G401 (cell line): ENCODE measurements around the gene MMD. TPM values are rescaled to one million over a fixed set of nuclear protein-coding genes. Genes with fewer than 3 reads are reported as not detected.

Source experiments
- DNase-seq: peaks from one replicate; pipeline ENCODE4 v3.0.0-alpha.2; 2015; ENCODE audit warnings: low spot score
- in situ Hi-C: cut with HindIII; loops from 2 replicates; pipeline ENCODE4 v1.10.0; 2016; ENCODE audit warnings: low sequenced_read_pairs, mixed read lengths
- total RNA-seq: library from RNA; depleted of rRNA; stranded (reverse); fragments of >200 nt; shearing (Covaris generic); gene quantifications from 2 replicates; pipeline ENCODE4 v1.2.3, GENCODE V29; 2014

The MMD gene
- total RNA-seq, 1 experiment from 2014 or later, result 7.5 TPM

DNA sequence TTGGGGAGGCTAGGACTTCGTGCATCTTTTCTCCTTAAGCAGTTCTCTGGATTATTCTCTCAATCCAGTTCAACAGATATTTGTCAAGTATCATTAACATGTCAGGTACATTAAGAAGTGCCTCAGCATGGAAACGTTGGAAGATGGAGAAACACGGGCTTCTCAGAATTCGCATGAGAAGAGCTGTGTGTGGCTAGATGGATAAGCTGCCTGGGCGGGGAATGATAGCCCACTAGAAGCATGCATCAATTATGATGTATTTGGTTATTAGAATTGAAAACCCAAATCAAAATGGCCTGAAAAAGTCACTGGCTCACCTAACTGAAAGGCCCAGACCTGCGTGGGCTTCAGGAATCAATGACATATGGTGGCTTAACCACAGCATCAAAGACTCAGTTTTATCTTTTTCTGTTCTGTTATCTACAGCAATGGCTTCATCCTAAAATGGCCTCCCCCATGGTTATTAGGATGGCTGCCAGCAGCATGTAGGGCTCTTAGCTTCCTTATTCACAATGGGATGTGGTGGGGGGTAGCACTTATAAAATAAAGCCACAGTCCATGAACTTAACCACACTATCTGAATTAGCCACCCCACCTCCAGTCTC lies 43.9 kb downstream of the MMD start:
- DNase-seq, result no peak
- in situ Hi-C loops, result no loop called here

DNA sequence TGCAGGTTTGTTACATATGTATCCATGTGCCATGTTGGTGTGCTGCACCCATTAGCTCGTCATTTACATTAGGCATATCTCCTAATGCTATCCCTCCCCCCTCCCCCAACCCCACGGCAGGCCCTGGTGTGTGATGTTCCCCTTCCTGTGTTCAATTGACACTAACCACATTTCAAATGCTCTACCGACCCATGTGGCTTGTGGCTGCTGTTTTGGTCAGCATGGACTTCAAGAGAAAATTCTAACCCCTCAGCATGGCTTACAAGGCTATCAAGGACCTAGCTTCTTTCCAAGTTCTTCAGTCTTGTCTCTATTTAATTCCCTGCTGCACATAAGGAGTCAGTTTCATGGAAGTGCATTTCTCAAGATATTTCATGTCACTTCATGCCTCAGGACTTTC lies 52.9 kb downstream of the MMD start:
- in situ Hi-C loops, result no loop called here

DNA sequence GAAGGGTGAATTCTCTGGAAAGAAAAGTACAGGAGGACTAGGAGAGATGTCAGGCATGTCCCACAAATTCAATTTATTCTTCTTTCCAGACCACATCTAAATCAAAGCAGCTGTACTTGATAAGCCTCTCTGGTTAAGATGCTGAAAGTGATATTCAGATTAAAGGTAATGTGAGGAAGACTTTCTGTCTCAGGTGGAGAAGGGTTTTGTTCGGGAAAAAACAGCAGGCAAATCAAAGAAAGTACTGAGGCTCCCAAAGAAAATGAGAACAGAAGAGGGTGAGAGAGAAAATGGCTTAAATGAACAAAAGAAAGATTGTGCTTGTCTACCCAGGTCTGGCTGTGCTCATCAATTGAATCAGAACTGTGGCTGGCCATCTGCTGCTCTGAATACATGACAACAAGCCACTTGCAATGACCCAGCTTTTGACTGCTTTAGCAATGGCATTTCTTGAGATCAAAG lies 55.6 kb downstream of the MMD start:
- DNase-seq, result peak; percentile 21
- in situ Hi-C loops, result no loop called here

More for the DNA sequence above, 52.9 kb downstream of the MMD start:
- DNase-seq, result no peak

DNA sequence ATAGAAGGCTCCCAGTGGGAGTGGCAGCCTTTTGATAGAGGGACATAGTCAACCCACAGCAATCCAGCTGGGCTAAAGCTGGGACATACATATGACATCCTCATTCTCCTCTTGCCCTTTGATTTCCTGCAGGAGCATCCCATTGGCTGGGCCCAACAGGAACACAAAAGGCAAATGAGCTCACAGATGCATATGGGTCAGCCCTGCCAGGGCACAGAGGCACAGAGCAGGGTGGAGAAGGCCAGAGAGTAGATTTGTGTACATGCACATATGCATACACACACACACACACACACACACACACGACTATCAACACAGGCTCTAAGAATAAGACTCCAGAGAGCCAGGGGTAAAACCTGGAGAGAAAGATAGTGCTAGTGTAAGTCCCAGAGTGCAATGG lies 58.6 kb downstream of the MMD start:
- no peak for DNase-seq
- in situ Hi-C loops, result no loop called here

DNA sequence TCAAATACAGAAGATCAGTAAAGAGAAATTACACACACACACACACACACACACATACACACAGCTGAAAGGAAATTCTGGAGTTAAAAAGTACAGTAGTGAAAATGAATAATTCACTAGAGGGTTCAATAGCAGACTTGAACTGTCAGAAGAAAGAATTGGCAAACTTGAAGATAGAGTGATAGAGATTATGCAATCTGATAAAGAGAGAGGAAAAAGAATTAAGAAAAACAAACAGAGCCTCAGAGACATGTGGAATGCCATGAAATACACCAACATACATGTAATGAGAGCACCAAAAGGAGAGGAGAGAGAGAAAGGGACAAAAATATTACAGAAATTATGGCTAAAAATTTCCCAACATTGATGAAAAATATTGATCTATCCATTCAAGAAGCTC lies 60.7 kb downstream of the MMD start:
- no peak for DNase-seq
- in situ Hi-C loops, result no loop called here

DNA sequence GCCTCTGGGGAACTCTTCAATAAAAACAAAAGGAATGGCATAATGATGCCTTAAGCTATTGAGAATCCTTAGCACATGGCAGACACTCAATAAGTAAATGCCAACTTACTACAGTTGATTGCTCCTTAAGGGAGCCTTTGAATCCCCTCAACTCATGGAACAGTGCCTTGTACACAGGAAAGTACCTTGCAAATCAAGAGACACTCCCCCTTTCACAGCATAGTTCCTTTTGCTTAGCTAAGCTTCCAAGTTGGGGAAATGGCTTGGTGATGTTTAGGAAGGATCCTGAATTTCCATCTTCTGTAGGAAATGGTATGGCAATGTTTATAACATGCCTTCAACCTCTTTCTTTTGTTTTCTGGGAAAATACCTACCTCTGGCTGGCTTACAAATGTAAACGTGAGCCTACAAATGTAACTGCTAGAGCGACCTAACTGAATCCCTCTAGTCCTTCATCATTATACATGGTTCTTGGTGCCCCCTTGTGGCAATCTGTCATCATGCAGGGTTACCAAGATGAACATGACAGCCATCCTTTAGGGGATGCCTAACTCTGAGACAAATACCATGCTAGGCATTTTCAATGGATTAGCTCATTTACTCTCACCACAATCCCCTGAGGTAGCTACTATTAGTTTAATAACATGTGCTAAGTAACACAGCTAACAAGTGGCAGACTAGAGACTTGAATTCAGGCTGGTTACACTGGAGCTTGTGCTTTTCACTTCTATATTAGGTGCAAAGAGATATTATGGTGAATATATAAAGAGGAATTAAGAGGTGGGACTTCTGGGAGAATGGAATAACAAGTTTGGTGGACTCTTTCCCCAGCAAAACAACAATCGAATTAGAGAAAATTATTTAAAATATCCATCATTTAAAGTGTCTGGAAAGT lies 65.0 kb downstream of the MMD start:
- DNase-seq, result peak; percentile 64
- in situ Hi-C loops, result no loop called here

DNA sequence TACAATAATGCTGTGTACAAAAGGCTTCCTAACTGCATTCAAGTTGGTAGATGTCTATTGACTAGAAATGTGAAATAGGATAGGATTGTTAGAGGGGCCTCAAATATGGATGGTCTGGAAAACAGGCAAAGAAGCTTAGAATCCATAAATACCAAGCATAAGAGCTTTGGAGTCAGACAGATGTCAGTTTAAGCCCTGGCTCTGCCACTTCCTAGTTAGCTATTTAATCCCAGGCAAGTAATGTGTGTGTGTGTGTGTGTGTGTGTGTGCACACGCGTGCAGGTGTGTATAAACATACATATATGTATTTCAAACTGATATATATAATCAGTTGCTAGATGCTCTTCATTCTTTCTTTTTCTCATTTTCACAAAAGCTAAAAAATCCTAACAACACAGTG lies 66.7 kb downstream of the MMD start:
- in situ Hi-C loops, result no loop called here
- no peak for DNase-seq

DNA sequence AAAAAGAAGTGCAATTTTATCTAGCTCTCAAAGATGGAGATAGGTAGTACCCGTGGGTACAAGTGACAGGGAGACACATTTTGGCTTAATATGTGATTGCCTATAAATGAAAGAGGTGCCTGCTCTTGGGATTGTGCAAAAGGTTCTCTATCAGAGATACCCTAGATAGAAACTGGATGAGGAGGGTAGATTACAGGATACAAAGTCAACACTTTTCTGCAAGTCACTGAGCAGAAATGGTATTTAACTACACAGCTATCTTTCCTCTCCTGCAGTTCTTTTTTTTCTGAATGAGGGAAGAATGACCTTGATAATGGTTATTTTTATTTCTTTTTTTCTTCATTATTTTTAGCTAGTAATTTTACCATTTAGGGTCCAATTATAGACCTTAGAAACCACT lies 67.6 kb downstream of the MMD start:
- in situ Hi-C loops, result no loop called here
- no peak for DNase-seq

DNA sequence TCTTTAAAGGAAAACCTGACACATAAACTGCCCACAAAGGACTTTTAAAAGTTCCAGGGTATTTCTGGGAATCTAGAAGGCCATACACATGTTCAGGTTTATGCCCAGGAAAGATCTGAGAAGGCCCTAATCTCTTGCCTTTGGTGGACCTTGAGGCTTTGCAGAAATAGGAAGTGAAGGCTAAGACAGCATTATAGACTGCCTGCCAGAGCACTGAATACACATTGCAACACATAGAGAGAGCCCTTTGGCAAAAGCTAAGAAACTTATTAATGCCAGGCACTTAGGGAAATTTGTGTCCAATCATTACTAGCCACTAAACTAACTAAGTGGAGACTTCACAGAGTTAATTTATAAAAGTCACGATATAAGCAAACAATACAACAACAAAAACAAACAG lies 70.4 kb downstream of the MMD start:
- in situ Hi-C loops, result no loop called here
- DNase-seq, result no peak

DNA sequence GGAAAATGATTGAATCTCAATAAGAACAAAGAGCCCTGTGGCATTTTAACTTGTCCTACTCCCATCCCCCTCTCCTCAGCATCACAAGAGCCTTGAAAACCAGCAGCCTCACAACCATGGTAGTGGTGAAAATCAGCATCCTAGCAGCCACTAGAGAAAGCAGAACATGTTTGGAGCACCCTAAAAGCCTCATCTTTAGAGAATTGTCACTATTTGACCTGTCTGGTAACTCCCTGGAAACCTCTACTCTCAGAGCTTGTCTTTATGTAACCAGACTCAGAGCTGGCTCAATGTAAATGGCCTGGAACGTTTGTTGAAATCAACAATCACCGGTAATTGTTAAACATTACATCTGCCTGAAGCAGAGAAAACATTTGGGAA lies 70.8 kb downstream of the MMD start:
- DNase-seq, result no peak
- in situ Hi-C loops, result no loop called here

DNA sequence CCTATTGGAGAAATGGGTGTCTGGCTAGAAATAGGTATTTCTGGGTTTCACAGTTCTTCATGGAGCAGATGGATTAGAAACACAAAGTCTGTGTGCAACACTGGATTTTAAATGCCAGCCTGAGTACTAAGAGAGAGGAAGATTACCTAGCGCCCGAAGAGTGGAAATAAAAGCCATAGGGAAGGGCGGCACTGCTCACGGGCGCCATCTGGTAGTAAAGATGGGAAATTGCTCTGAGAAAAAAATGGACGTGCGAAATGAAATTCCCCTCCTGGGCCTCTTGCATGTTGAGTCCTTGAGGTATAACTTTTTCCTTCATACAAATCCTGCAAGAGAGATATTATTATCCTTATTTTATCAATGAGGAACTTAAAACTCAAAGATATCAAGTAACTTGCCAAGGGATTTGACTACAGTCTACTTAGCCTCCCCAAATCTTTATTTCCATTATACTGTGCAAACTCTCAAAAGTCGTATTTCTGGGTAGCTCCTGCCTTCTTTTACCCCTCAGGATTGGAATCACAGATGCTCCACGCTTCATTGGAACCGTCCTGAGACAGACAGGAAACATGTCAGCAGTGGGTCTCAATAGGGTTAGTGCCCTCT lies 72.8 kb downstream of the MMD start:
- peak; percentile 75 for DNase-seq
- in situ Hi-C loops, result no loop called here

DNA sequence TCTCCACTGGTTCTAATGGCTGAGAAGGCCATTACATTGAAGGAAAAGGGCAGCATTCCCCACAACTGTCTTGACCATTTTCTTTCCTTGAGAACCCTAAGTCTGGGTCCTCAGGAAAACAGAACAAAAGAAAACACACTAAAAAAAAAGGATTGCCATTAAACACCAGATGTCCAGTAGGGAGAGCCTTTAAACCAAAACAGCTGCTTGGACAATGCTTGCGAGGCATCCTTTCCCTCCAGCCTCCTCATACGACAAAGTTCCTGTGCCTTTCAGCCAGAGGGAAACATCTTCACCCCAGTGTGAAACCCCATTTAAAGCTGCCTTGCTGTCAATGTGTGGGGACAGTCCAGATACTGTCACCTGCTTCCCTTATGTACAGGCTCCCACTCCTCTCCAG lies 74.3 kb downstream of the MMD start:
- no peak for DNase-seq
- in situ Hi-C loops, result no loop called here

DNA sequence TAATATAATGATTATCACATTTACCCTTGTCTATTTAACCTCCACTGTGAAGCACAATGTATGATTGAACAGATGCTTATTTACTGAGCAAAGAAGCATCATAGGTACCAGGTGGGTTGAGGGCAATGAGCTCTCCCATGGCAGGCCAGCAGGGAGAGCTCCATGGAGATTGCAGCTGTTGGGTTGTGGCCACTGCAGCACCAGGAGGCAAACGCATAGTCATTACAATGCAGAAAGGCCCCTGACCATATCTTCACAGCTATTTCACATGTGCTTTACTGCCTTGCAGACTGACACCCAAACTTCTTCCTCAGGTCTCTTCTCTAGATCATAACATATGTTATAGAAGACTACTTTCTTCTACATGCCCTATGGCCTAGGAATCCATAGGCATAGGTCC lies 75.0 kb downstream of the MMD start:
- no peak for DNase-seq
- in situ Hi-C loops, result no loop called here

DNA sequence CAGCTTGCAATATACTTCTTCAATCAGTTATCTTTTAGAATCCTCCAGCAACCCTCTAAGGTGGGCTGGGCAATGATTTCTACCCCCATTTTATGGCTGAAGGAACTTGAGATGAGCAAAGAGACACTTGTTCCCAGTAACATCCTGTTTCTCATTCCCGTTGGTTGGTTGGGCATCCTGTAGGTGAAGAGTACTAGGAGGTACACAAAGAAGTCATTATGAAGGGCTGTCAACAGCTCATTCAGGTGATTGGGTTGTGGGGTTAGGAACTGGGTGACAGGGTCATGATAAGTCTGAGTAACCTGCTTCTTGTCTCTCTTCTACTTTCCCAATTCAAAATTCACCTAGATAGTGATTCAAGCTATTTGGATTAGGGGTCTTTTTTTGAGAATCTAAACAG lies 76.5 kb downstream of the MMD start:
- in situ Hi-C loops, result no loop called here
- no peak for DNase-seq

DNA sequence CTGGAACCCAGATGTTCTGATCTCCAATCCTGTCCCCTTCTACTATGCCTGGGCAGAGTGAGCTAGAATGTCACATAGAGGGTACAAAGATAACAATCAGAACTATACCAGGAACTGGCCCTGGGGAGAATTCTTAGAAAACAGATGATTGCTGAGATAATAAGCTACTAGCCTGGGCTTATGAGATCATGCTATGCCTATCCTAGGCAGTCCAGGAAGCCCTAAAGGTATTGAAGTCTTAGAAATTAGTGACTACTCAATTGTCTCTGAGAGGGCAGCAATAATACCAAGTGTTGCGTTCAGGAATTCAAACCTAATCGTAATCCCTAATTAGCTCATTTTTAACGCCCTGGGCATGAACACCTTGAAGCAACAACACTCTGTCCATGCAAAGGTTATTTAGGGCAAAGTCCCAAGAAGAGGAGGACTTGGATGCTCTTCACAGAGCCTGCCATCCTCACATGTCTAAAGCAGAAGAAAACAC lies 77.1 kb downstream of the MMD start:
- in situ Hi-C loops, result no loop called here
- DNase-seq, result no peak

DNA sequence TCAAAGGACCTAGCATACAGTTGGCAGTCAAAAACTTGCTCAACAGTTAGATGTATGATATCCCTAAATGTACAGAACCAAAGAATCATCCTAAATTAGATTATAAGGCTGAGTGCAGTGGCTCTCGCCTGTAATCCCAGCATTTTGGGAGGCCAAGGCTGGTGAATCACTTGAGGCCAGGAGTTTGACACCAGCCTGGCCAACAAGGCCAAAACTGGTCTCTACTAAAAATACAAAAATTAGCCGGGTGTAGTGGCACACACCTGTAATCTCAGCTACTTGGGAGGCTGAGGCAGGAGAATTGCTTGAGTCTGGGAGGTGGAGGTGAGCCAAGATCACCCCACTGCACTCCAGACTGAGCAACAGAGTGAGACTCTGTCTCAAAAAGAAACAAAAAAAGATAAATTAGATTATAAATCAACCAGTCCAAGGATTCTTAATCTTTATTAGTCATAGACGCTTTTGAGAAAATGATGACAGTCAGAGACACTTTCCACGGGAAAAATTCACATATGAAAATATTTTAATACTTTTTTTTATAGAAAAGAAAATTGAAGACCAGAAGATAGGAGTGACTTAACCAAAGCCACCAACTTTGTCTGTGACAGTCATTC lies 77.6 kb downstream of the MMD start:
- no peak for DNase-seq
- in situ Hi-C loops, result no loop called here

DNA sequence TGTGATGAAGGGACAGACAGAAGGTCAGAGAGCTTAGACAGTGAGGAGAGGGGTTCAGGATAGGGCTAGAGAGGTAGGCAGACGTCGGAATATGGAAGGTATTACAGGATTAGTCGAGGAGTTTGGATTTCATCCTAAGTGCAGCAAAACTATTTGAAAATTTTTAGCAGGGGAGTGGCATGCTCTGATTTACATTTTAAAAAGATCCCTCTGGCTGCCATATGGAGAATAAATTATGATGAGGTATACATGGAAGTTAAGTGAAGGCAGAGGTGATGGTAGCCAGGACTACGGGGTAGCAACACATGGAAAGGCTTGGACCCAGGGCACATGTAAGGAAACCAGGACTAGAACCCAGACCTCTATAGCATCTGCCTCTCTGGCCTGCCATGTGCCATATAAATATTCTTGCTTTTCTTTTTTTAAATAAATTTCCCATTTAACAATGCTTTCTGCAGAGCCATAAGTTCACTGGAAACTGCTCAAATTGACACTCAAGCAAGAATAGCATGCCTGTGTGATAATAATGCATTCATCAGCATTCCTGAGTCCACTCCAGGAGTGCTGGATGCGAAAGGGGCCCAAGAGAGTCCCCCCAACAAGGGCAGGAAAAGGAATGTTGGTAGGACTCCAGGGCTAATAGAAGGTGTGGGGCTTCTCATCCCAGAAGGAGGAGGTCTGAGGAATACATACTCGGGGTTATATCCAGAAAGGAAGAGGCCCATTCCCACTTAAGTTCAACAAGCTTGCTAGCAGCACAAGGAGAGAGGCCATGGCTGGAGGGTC lies 78.6 kb downstream of the MMD start:
- DNase-seq, result no peak
- in situ Hi-C loops, result no loop called here
